Measurements from ENCODE around the gene PAPOLB.

GRCh38 chr7:4814433-4814832 is 47.4 kb downstream of the PAPOLB start:
- TF ChIP-seq POLR2A (IDR thresholded peaks at IDR 0.05; ENCODE audit: low read length) (no peak), GATA1 (IDR thresholded peaks at IDR 0.05; ENCODE audit: low read depth, low read length) (no peak)

Data from erythroblast (primary cell).